ENCODE results near the gene AQP7.

The AQP7 gene

GRCh38 chr9:33446946-33447798 lies 44.8 kb upstream of the AQP7 start, which contains the start of gene AQP3 (continued):
- TF ChIP-seq ZSCAN18 (tag by site-specific recombination; IDR thresholded peaks at IDR 0.05) (no peak), ZNF544 (tag by site-specific recombination; IDR thresholded peaks at IDR 0.05) (no peak), KLF10 (tag by site-specific recombination; IDR thresholded peaks at IDR 0.05) (no peak), ZNF350 (tag by site-specific recombination; IDR thresholded peaks at IDR 0.05) (no peak), MZF1 (tag by site-specific recombination; IDR thresholded peaks at IDR 0.05; ENCODE audit: borderline replicate concordance) (no peak), ZNF530 (tag by site-specific recombination; IDR thresholded peaks at IDR 0.05; ENCODE audit: low read depth) (no peak), ZXDB (tag by site-specific recombination; IDR thresholded peaks at IDR 0.05) (no peak), HOXC10 (CRISPR knock-in tag; IDR thresholded peaks at IDR 0.05) (no peak), ZNF658 (tag by site-specific recombination; IDR thresholded peaks at IDR 0.05) (no peak), SCRT2 (tag by site-specific recombination; IDR thresholded peaks at IDR 0.05) (peak; percentile 77), TRIM28 (IDR thresholded peaks at IDR 0.05; ENCODE audit: borderline replicate concordance, low read length) (no peak), ZNF292 (tag by site-specific recombination; IDR thresholded peaks at IDR 0.05; ENCODE audit: borderline replicate concordance, low read depth) (no peak), MEIS1 (CRISPR knock-in tag; IDR thresholded peaks at IDR 0.05; ENCODE audit: borderline replicate concordance) (no peak), FEZF1 (tag by site-specific recombination; IDR thresholded peaks at IDR 0.05) (no peak), ZBTB10 (tag by site-specific recombination; IDR thresholded peaks at IDR 0.05) (no peak), GLI2 (tag by site-specific recombination; IDR thresholded peaks at IDR 0.05; ENCODE audit: borderline replicate concordance, low read depth) (no peak), ZNF433 (tag by site-specific recombination; IDR thresholded peaks at IDR 0.05; ENCODE audit: low read depth) (no peak), ZFP3 (tag by site-specific recombination; IDR thresholded peaks at IDR 0.05; ENCODE audit: low read depth) (no peak), ZNF623 (tag by site-specific recombination; IDR thresholded peaks at IDR 0.05) (no peak), ZNF302 (tag by site-specific recombination; IDR thresholded peaks at IDR 0.05; ENCODE audit: low read depth) (no peak), ZNF112 (tag by site-specific recombination; IDR thresholded peaks at IDR 0.05) (no peak), ZBTB17 (tag by site-specific recombination; IDR thresholded peaks at IDR 0.05) (no peak), PBX3 (CRISPR knock-in tag; IDR thresholded peaks at IDR 0.05) (0 out of 2 replicates have a peak, but pooled peaks have one; percentile 54), ZNF48 (tag by site-specific recombination; IDR thresholded peaks at IDR 0.05) (no peak), ZNF37A (tag by site-specific recombination; IDR thresholded peaks at IDR 0.05) (no peak), ZNF558 (tag by site-specific recombination; IDR thresholded peaks at IDR 0.05) (no peak), ZFP41 (tag by site-specific recombination; IDR thresholded peaks at IDR 0.05; ENCODE audit: borderline replicate concordance) (no peak), ZNF311 (tag by site-specific recombination; IDR thresholded peaks at IDR 0.05; ENCODE audit: borderline replicate concordance) (no peak)
- TF ChIP-seq, protein P1, sequence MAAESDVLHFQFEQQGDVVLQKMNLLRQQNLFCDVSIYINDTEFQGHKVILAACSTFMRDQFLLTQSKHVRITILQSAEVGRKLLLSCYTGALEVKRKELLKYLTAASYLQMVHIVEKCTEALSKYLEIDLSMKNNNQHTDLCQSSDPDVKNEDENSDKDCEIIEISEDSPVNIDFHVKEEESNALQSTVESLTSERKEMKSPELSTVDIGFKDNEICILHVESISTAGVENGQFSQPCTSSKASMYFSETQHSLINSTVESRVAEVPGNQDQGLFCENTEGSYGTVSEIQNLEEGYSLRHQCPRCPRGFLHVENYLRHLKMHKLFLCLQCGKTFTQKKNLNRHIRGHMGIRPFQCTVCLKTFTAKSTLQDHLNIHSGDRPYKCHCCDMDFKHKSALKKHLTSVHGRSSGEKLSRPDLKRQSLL (tag by site-specific recombination; IDR thresholded peaks at IDR 0.05), result peak; percentile 79
- TF ChIP-seq, protein P2, sequence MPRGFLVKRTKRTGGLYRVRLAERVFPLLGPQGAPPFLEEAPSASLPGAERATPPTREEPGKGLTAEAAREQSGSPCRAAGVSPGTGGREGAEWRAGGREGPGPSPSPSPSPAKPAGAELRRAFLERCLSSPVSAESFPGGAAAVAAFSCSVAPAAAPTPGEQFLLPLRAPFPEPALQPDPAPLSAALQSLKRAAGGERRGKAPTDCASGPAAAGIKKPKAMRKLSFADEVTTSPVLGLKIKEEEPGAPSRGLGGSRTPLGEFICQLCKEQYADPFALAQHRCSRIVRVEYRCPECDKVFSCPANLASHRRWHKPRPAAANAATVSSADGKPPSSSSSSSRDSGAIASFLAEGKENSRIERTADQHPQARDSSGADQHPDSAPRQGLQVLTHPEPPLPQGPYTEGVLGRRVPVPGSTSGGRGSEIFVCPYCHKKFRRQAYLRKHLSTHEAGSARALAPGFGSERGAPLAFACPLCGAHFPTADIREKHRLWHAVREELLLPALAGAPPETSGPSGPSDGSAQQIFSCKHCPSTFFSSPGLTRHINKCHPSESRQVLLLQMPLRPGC (tag by site-specific recombination; IDR thresholded peaks at IDR 0.05), result no peak
- TF ChIP-seq, protein P3, sequence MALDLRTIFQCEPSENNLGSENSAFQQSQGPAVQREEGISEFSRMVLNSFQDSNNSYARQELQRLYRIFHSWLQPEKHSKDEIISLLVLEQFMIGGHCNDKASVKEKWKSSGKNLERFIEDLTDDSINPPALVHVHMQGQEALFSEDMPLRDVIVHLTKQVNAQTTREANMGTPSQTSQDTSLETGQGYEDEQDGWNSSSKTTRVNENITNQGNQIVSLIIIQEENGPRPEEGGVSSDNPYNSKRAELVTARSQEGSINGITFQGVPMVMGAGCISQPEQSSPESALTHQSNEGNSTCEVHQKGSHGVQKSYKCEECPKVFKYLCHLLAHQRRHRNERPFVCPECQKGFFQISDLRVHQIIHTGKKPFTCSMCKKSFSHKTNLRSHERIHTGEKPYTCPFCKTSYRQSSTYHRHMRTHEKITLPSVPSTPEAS (tag by site-specific recombination; IDR thresholded peaks at IDR 0.05), result no peak

Data from HEK293 (cell line).